AG10803 (cell line): ENCODE measurements around the gene C1QA.

Source experiments
- DNase-seq: peaks from one replicate; pipeline ENCODE4 v3.0.0; 2010; ENCODE audit warnings: low read depth
- H3K4me3 ChIP-seq: 2 replicates; pipeline ENCODE4 v1.5.1; 2011; ENCODE audit warnings: mild to moderate bottlenecking, low read length, control low read depth
- TF ChIP-seq, protein P1 (sequence below): conservative IDR thresholded peaks from 2 replicates; pipeline ENCODE4 v1.5.1; 2011; ENCODE audit warnings: mild to moderate bottlenecking, low read length, control low read depth, inconsistent platforms

C1QA gene

DNA sequence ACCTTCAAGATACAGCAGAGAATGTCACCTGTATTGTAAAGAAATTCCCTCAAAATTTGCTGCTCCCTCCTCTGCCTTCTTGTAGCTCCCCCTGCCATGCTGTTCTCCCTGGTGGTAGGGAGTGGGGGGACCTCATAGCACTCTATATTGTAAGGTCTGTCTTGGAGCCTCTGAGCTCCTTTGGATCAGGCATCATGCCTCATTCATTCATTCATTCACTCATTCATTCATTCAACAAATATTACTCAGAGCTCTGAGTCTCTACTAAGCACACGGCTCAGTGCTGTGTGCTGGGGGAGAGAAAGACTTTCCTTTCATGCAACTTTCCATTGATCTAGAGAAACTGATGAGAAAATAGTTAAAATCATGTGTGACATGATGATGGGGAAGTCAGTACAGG is 47.1 kb downstream of the C1QA start:
- TF ChIP-seq, protein P1, sequence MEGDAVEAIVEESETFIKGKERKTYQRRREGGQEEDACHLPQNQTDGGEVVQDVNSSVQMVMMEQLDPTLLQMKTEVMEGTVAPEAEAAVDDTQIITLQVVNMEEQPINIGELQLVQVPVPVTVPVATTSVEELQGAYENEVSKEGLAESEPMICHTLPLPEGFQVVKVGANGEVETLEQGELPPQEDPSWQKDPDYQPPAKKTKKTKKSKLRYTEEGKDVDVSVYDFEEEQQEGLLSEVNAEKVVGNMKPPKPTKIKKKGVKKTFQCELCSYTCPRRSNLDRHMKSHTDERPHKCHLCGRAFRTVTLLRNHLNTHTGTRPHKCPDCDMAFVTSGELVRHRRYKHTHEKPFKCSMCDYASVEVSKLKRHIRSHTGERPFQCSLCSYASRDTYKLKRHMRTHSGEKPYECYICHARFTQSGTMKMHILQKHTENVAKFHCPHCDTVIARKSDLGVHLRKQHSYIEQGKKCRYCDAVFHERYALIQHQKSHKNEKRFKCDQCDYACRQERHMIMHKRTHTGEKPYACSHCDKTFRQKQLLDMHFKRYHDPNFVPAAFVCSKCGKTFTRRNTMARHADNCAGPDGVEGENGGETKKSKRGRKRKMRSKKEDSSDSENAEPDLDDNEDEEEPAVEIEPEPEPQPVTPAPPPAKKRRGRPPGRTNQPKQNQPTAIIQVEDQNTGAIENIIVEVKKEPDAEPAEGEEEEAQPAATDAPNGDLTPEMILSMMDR: no peak
- no peak for DNase-seq
- H3K4me3 ChIP-seq: no peak overlapping the region

DNA sequence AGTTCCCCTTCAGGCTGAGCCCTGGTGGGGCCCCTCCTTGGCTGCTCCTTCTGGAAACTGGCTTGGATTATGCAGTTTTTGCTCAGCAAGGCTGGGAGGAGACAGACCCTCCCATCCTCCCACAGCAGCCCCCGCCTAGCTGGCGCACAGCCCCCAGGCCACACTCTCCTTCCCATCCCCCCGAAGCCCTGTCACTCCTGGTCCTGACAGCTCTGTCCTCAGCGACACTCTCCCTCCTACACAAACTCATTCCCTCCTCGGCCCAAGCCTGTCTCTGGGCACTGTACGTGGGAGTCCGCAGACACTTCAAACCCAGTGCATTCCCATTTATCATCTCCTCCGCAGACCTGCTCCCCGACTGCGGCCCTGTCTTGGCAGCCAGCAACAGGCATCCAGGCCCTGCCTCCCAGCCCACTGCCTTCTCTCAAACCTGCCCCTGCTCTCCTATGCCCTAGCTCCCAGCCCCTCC is 49.2 kb downstream of the C1QA start:
- no peak overlapping the region for H3K4me3 ChIP-seq
- no peak for DNase-seq
- TF ChIP-seq, protein P1: no peak

DNA sequence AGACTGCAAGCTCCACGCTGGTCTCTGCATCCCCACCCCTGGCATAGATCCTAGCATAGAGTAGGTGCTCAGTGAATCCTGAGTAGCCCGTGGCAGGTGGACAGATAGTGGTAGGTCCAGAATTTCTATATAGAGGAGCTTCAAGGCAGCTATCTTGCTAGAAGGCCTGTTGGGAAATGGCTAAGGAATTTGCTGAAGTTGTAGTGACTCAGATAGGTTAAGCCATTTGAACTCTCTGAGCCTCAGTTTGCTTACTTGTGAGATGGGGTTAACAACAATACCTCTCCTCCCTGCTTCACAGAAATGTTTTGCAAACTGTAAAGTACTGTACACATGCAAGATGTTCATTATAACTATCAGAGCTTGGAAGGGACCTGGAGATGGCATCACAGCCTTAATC is 50.8 kb downstream of the C1QA start:
- TF ChIP-seq, protein P1: no peak
- no peak for DNase-seq
- H3K4me3 ChIP-seq: no peak overlapping the region

DNA sequence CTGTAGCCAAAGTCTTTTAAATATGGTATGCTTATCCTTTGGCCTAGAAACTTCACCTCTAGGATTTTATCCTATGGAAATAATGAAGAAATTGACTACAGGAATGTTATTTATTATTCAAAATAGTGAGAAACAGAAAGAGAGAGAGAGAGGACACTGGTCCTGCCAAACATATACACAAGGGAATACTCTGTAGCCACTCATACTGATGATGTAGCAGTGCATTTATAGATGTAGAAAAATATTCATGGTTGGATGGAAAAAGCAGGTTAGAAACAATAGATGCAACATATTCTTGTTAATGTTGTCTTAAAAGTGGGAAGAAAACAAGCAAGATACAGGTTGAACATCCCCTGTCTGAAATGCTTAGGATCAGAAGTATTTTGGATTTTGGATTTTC is 52.0 kb downstream of the C1QA start:
- TF ChIP-seq, protein P1: no peak
- H3K4me3 ChIP-seq: no peak overlapping the region
- no peak for DNase-seq
